DOHH2 (cell line): ENCODE measurements around the gene FBXO15.

Source experiments
- H3F3A ChIP-seq: fragments of 200-600 bp; sonication (generic), shearing (Covaris generic); 2 replicates; pipeline ENCODE4 v1.6.0; 2016; ENCODE audit warnings: antibody characterized with exemption, mild to moderate bottlenecking; ENCODE audit not compliant: control insufficient read depth, insufficient read depth
- H3K27ac ChIP-seq: fragments of 200-600 bp; sonication (generic); 2 replicates; pipeline ENCODE4 v1.5.1; 2014; ENCODE audit warnings: low read depth, mild to moderate bottlenecking, low read length, moderate library complexity
- H3K27me3 ChIP-seq: fragments of 200-600 bp; sonication (generic); 2 replicates; pipeline ENCODE4 v1.6.1; 2014; ENCODE audit warnings: mild to moderate bottlenecking, low read length, mixed read lengths; ENCODE audit not compliant: control insufficient read depth
- H3K36me3 ChIP-seq: fragments of 200-600 bp; sonication (generic); 2 replicates; pipeline ENCODE4 v1.6.1; 2014; ENCODE audit warnings: mild to moderate bottlenecking, low read length, moderate library complexity, mixed read lengths; ENCODE audit not compliant: control insufficient read depth
- H3K4me1 ChIP-seq: fragments of 200-600 bp; sonication (generic); 2 replicates; pipeline ENCODE4 v1.6.1; 2014; ENCODE audit warnings: mild to moderate bottlenecking, low read length, mixed read lengths; ENCODE audit not compliant: control insufficient read depth
- H3K4me2 ChIP-seq: fragments of 200-600 bp; sonication (generic); 2 replicates; pipeline ENCODE4 v1.6.0; 2014; ENCODE audit warnings: mild to moderate bottlenecking, low read length, moderate library complexity
- H3K4me3 ChIP-seq: fragments of 200-600 bp; sonication (generic); 2 replicates; pipeline ENCODE4 v1.5.1; 2014; ENCODE audit warnings: mild to moderate bottlenecking, low read length, mixed read lengths
- H3K79me2 ChIP-seq: fragments of 200-600 bp; sonication (generic); 2 replicates; pipeline ENCODE4 v1.6.1; 2014; ENCODE audit warnings: mild to moderate bottlenecking, low read length, mixed read lengths; ENCODE audit not compliant: control insufficient read depth
- H3K9me2 ChIP-seq: fragments of 200-600 bp; sonication (generic); replicated peaks from 2 replicates; pipeline ENCODE4 v1.6.1; 2014; ENCODE audit warnings: mild to moderate bottlenecking, low read length, mixed read lengths; ENCODE audit not compliant: control insufficient read depth
- H3K9me3 ChIP-seq: fragments of 200-600 bp; sonication (generic); 2 replicates; pipeline ENCODE4 v1.6.1; 2014; ENCODE audit warnings: antibody characterized with exemption, low read length, mixed read lengths; ENCODE audit not compliant: control insufficient read depth, insufficient read depth
- H4K20me1 ChIP-seq: fragments of 200-600 bp; sonication (generic); 2 replicates; pipeline ENCODE4 v1.6.0; 2014; ENCODE audit warnings: low read depth, mild to moderate bottlenecking, antibody characterized with exemption, low read length, moderate library complexity; ENCODE audit not compliant: control insufficient read depth, insufficient read depth
- CTCF ChIP-seq: fragments of 200-600 bp; sonication (generic); IDR thresholded peaks from one replicate; pipeline ENCODE4 v1.5.1; 2014; ENCODE audit warnings: antibody characterized with exemption, mild to moderate bottlenecking, low read depth, low read length; ENCODE audit not compliant: poor library complexity, severe bottlenecking
- EZH2phosphoT487 ChIP-seq: fragments of 200-600 bp; sonication (generic); IDR thresholded peaks from 2 replicates; pipeline ENCODE4 v1.6.1; 2017; ENCODE audit warnings: borderline replicate concordance, mild to moderate bottlenecking, antibody characterized with exemption, low read length, moderate library complexity, mixed read lengths

FBXO15 gene

GRCh38 chr18:74131124-74131523, 16.5 kb downstream of the FBXO15 start:
- Histone ChIP-seq H3K79me2 (no peaks in the 10 kb centered on the region), H3K9me2 (no peaks in the 10 kb centered on the region), H3K4me2 (no peak overlapping the region), H3F3A (no peaks in the 10 kb centered on the region), H4K20me1 (no peaks in the 10 kb centered on the region), H3K9me3 (no peaks in the 10 kb centered on the region), H3K4me1 (no peaks in the 10 kb centered on the region), H3K36me3 (no peaks in the 10 kb centered on the region), H3K27me3 (0 out of 2 replicates have a peak, but pooled peaks cover 2% of the 10 kb centered on the region), H3K27ac (no peak overlapping the region), H3K4me3 (no peak overlapping the region)
- TF ChIP-seq EZH2phosphoT487, result no peak
- no peak for TF ChIP-seq CTCF

- no peaks in the 10 kb centered on the region for H3K36me3 ChIP-seq
- no peaks in the 10 kb centered on the region for H3F3A ChIP-seq
- no peaks in the 10 kb centered on the region for H3K9me3 ChIP-seq
- no peaks in the 10 kb centered on the region for H4K20me1 ChIP-seq
- 0 out of 2 replicates have a peak, but pooled peaks cover 2% of the 10 kb centered on the region for H3K27me3 ChIP-seq
- H3K4me1 ChIP-seq, result no peaks in the 10 kb centered on the region
- no peak overlapping the region for H3K4me2 ChIP-seq
- no peak overlapping the region for H3K4me3 ChIP-seq
- no peaks in the 10 kb centered on the region for H3K79me2 ChIP-seq
- no peak for TF ChIP-seq CTCF
- no peak overlapping the region for H3K27ac ChIP-seq
- no peaks in the 10 kb centered on the region for H3K9me2 ChIP-seq
These were observed 19.5 kb downstream of the FBXO15 start for GRCh38 chr18:74128159-74128558.

GRCh38 chr18:74126684-74127655, 20.7 kb downstream of the FBXO15 start:
- Histone ChIP-seq H3K27ac (no peak overlapping the region), H3K79me2 (no peaks in the 10 kb centered on the region), H3K9me2 (no peaks in the 10 kb centered on the region), H3K27me3 (0 out of 2 replicates have a peak, but pooled peaks cover 2% of the 10 kb centered on the region), H3K4me2 (no peak overlapping the region), H3K4me1 (no peaks in the 10 kb centered on the region), H3K4me3 (no peak overlapping the region), H3K9me3 (no peaks in the 10 kb centered on the region), H3K36me3 (no peaks in the 10 kb centered on the region), H3F3A (no peaks in the 10 kb centered on the region), H4K20me1 (no peaks in the 10 kb centered on the region)
- TF ChIP-seq EZH2phosphoT487 (no peak), CTCF (no peak)
